T-helper 1 cell treated with Interleukin-12 subunit alpha and Interleukin-12 subunit beta and Interleukin-4 antibody, amounts not matched to agents 30 ng/mL and 1 ng/mL, for 36 hours (primary cell): Measurements from ENCODE around the gene JSRP1. TPM values are rescaled to one million over a fixed set of nuclear protein-coding genes. Genes with fewer than 3 reads are reported as not detected.

Experiments used
- intact Hi-C: fragments of 100-400 bp; cut with micrococcal nuclease; formaldehyde crosslinking; loops from one replicate; pipeline ENCODE4 v1.15.1; 2024
- total RNA-seq: library from RNA; stranded (reverse); gene quantifications from 2 replicates; pipeline ENCODE4 v1.2.3, GENCODE V29; 2022

The JSRP1 gene
- not detected in 2 replicates for total RNA-seq

DNA sequence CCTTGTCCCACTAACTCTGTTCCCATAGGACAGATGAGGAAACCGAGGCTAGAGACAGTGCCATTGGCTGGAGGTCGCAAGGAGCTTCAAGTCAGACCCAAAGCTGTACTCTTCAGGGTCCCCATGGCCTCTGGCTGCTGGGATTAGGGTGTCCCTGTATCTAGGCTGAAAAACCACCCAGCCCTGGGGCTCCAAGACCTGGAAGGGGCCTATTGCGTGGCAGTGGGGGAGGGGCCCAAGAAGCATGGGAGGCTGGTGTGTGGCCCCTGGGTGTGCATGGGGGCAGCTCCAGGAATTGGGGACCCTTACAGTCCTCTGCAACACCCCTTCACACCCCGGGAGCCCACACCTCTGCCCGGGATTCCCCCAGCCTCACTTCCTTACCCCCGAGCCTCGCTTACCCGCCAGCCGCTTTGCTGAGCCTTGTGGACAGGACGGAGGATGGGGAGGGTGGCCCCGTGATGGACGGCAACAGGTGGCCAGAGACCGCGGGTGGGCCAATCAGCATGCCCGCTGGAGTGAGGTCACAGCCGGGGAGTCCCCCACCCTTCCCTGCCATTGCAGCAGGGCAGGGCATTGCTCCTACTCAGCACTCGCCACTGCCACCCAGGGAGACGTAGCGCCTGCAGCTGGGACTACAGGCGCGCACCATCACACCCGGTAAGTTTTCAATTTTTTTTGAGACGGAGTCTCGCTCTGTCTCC is at the start of gene JSRP1:
Gene JSRP1, minus strand, starts transcription at position 436 of the 704 bp plus-strand sequence. CDS start 1,103 bp downstream, outside the sequence.
- intact Hi-C loops: no loop called here

DNA sequence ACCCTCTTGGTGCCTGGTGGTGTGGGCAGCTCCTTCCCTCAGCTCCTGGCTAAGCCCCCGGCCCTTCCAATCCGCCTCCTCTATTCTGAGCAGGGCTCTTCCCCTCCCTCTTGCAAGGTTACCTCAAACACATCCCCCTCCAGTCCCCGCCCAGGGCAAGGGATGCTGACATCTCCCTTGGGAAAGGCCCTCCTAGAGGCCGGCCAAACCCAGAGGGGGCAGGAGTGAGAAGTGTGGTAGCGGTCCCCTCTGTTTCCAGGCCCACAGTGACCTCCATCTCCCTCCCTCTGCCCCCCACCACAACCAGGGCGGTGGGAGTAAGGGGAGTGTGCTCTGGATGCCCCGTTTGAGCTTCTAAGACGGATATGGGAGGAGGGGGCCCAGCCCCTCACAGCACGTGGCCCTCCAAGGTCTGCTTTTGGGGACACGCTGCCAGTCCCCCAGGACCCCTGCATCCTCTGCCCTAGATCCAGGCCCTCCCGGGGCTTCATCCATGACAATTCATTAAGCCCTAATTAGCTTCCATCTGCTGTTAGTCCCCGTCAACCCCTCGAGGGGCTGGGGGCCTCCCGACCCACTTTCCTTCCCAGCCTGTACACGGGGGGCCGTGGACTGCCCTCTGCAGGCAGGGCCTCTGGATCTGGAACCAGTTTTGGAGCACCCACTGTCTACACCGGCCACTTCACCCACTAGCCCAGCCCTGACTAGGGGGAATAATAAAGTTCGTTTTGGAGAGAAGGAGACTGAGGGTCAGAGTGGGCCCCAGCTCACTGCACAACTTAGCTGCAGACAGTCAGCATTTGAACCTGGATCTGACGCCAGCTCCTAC is 49.4 kb upstream of the JSRP1 start:
- intact Hi-C loops: no loop called here

- intact Hi-C loops: no loop called here
Observed at GRCh38 chr19:2303211-2303798, 47.1 kb upstream of the JSRP1 start.

- intact Hi-C loops: no loop called here
Observed at GRCh38 chr19:2302319-2303210, 46.3 kb upstream of the JSRP1 start.

DNA sequence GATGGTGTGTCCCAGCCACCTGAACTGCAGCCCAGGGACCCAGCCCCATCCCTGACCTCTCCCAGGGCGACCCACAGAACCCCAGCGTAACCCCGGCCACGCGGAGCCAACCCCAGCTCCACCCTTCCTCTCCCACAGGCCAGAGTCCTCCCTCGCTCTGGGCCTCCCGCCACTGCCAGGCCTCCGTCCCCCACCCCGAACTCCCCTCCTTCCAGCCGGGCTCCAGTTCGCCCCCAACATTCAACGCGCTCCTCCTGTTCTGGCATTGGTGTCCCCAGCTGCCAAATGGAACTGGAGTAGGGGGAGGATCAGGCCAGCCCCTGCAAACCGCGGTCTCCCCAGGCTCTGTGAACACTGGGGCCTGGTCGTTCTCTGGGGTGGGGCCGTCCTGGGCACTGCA is 44.3 kb upstream of the JSRP1 start:
- intact Hi-C loops: no loop called here

DNA sequence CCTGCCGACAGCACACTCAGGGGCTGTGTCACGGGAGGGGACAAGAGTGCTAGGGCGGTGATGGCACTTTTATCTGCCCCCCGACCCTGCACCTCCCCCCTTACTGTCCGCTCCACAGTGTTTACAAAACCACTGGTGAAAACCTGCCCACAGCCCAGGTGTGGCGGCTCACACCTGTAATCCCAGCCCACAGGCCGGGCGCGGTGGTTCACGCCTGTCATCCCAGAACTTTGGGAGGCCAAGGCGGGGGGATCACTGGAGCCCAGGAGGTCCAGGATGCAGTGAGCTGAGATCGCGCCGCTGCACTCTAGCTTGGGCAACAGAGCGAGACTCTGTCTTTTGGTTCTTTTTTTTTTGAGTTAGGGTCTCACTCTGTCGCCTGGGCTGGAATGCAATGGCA is 39.9 kb upstream of the JSRP1 start:
- intact Hi-C loops: no loop called here

- intact Hi-C loops: no loop called here
Observed at GRCh38 chr19:2294687-2295335, 38.6 kb upstream of the JSRP1 start.

DNA sequence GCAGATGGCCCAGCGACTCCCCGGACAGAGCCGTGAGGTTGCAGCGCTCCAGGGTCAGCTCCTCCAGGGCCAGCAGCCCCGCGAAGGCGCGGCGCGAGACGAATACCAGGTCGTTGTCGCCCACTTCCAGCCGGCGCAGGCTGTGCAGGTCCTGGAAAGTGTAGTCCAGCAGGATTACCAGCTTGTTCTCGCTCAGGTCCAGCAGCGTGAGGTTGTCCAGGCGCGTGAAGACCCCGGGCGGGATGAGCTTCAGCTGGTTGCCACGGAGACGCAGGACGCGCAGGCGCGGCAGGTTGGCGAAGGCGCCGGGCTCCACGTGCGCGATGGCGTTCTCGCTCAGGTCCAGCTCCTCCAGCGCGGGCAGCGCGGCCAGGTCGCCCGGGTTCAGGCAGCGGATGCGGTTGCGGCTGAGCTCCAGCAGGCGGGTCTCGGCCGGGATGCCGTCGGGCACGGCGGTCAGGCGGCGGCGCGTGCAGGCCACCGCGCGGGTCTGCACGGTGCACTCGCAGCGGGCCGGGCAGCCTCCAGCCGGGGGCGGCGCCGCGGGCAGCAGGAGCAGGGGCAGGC is 35.1 kb upstream of the JSRP1 start:
- intact Hi-C loops: no loop called here

DNA sequence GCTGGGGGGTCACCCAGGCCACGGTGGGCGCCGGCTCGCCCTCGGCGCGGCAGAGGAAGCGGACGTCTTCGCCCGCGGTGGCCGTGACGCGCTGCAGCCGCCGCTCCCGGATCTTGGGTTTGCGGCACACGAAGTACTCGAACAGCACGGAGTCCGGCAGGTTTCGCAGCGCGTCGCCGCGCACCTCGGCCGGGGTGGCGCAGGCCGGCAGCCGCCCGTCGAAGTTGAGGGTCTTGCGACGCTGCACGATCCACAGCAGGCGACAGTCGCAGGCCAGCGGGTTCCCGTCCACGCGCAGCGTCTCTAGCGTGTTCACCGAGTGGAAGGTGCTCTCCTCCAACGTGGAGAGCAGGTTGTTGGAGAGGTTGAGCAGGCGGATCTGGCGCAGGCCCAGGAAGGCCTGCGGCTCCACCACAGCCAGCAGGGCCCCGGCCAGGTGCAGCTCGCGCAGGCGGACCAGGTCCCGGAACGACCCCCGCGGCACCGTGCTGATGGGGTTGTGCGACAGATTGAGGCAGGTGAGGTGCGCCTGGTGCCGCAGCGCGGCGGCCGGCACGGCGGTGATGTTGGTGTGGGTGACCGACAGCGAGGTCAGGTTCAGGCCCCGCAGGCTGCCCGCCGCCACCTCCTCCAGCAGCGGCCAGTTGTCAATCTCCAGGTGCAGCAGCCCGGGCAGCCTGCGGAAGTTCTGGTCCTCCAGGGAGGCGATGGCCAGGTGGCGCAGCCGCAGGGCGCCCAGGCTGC is 34.4 kb upstream of the JSRP1 start:
- intact Hi-C loops: no loop called here

GRCh38 chr19:2289714-2290435 is 33.7 kb upstream of the JSRP1 start:
- intact Hi-C loops: loop anchor here (1.0 kb wide), 1 partner anchor 37 kb away; no protein-coding TSS in a partner anchor

- intact Hi-C loops: loop anchor here (1.0 kb wide), 1 partner anchor 38 kb away; no protein-coding TSS in a partner anchor
Observed at GRCh38 chr19:2288818-2289713, 32.8 kb upstream of the JSRP1 start.

GRCh38 chr19:2288338-2288817 is 32.2 kb upstream of the JSRP1 start:
- intact Hi-C loops: no loop called here

DNA sequence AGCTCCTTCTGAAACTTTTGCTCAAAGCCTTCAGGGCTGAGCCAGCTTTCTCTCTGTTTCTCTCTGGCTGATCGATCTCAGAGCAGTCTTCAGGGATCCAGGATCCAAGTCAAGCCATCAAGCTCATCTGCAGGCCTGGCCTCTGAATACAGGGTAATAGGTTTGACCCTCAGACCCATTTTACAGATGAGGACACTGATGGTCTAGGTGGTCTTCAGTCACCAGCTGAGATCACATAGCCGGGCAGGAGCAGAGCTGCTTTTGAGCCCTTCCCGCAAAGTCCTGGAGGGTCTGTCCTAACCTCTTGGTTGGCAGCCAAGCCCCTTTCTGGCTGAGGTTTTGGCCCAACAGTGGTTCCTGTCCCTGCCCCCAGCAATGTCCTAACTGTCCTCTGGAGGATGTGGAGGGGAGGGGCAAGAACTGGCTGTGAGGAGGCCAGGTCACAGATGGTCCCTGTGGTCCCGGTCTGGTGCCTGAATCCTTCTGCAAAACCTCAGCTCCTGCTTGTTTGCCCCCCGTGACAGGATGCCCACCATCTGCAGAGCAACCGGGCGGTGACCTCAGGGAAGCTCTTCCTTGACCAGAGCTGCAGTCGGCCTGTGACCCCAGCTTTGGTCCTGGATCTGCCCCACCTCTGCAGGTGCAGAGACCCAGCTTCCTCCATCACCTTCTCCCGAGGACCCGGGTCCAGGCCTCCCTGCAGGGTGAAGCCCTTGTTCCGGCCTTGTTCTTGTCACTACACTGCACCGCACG is 31.5 kb upstream of the JSRP1 start:
- intact Hi-C loops: no loop called here

DNA sequence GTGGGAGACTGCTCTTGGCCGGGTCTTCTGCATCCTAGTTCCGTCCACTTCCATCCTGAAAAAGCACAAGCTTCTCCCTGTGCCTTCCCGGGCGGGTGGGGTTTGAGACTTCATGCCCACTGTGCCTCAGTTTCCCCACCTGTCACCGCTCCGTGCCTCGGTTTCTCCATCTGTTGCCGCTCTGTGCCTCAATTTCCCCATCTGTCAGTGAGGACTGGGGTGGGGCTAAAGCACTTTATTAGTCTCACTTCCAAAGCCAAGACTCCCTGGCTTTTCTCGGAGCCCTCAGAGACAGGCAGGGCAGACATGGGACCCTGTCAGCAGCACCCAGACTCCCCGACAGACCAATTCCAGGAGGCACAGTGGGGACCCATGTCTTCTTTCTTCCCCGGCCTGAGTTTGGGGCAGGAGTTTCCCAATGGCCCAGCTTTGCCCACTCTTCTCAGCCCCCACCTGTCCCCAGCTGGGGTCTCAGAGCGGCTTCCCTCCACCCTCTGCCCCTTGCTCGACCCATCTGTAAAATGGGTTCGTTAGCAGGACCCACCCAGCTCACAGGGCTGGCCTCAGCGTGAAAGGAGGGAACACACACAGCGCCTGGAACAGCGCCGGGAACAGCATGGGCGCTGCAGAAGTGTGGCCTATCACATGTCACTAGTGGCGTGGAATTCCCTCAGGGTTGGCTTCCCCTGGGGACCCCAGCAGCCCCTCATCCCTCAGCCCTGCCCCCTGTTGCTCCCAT is 30.4 kb upstream of the JSRP1 start:
- intact Hi-C loops: no loop called here

DNA sequence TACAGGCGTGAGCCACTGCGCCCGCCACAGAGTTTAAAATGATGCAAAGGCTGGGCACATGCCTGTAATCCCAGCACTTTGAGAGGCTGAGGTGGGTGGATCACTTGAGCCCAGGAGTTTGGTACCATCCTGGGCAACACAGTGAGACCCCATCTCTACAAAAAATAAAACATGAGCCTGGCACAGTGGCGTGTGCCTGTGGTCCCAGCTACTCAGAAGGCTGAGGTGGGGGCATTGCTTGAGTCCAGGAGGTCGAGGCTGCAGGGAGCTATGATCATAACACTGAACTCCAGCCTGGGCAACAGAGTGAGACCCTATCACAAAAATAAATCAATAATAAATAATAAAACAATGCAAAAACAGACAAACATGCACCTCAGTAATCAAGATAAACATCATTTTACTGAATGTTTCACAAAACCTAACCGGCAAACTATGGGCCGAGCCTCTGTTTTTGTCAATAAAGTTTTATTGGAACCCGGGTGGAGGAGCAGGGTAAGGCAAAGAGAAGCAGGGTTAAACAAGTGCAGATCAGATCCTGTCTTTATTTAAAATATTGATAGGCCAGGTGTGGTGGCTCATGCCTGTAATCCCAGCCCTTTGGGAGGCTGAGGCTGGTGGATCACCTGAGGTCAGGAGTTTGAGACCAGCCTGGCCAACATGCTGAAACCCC is 27.8 kb upstream of the JSRP1 start:
- intact Hi-C loops: no loop called here

GRCh38 chr19:2282862-2283237 is 26.6 kb upstream of the JSRP1 start:
- intact Hi-C loops: no loop called here
